GM12878 (cell line): ENCODE measurements around the gene GPR173. TPM values are rescaled to one million over a fixed set of nuclear protein-coding genes. Genes with fewer than 3 reads are reported as not detected.

Experiments
- ATAC-seq: fragments of 200-7000 bp; cut with Tn5 transposase; 3 replicates; pipeline ENCODE4 v1.9.1; 2020; ENCODE audit warnings: mild to moderate bottlenecking, moderate library complexity
- BruUV-seq: library from RNA; stranded (reverse); fragments of 400-500 nt; replicated peaks from 2 replicates; lab custom pipeline; 2021; lab: Mats Ljungman, UMichigan
- CTCF ChIA-PET: fragments of 300-600 bp; sonication (Branson Sonifier 250); formaldehyde crosslinking; extraction: SDS; loops from one replicate; lab custom pipeline; 2021; ENCODE audit warnings: inconsistent platforms; lab: Yijun Ruan, JAX
- POLR2A ChIA-PET: fragments of 350-600 bp; formaldehyde crosslinking; extraction: SDS; loops from one replicate; lab custom pipeline; 2021; ENCODE audit warnings: inconsistent platforms; lab: Charles Lee
- RAD21 ChIA-PET: fragments of 300-600 bp; sonication (Branson Sonifier 250); formaldehyde crosslinking; loops from one replicate; lab custom pipeline; 2023; ENCODE audit warnings: antibody characterized with exemption; ENCODE audit not compliant: unreplicated experiment; lab: Charles Lee
- SMC1A ChIA-PET: fragments of 300-600 bp; sonication (Branson Sonifier 250); formaldehyde crosslinking; loops from one replicate; lab custom pipeline; 2023; ENCODE audit not compliant: unreplicated experiment, uncharacterized antibody; lab: Charles Lee
- DNase-seq: peaks from one replicate; pipeline ENCODE4 v3.0.0-alpha.2; 2011; ENCODE audit warnings: low read depth, low spot score
- FAIRE-seq: peaks from 3 replicates; lab custom pipeline; 2011; peaks lifted over from hg19 to GRCh38; lab: Jason Lieb, UNC
- H2AFZ ChIP-seq: 2 replicates; pipeline ENCODE4 v1.6.0; 2011; ENCODE audit warnings: low read depth, low read length, control low read depth; ENCODE audit not compliant: control insufficient read depth
- H3K27ac ChIP-seq: 2 replicates; pipeline ENCODE4 v1.5.1; 2011; ENCODE audit warnings: control low read depth; ENCODE audit not compliant: control insufficient read depth, insufficient read depth
- H3K27me3 ChIP-seq, 2 experiments: replicated peaks in 1 of 2; 2 replicates each; pipeline versions ENCODE4 v1.6.0 to v1.6.1; 2011; ENCODE audit warnings: low read length in 1 of 2; ENCODE audit not compliant: control insufficient read depth in 2 of 2, insufficient read depth in 2 of 2
- H3K36me3 ChIP-seq, 2 experiments: 2 replicates each; pipeline ENCODE4 v1.5.1; 2011; ENCODE audit warnings: low read length in 1 of 2; ENCODE audit not compliant: control insufficient read depth in 2 of 2, insufficient read depth in 2 of 2
- H3K4me1 ChIP-seq: 2 replicates; pipeline ENCODE4 v1.6.1; 2011; ENCODE audit warnings: mild to moderate bottlenecking, low read length, moderate library complexity, mixed read lengths; ENCODE audit not compliant: control insufficient read depth, insufficient read depth
- H3K4me2 ChIP-seq: 2 replicates; pipeline ENCODE4 v1.6.0; 2011; ENCODE audit warnings: control low read depth; ENCODE audit not compliant: control insufficient read depth, insufficient read depth
- H3K4me3 ChIP-seq: fragments of 200-600 bp; sonication (generic); 2 replicates; pipeline ENCODE4 v1.5.1; 2016
- H3K79me2 ChIP-seq: 2 replicates; pipeline ENCODE4 v1.6.0; 2011; ENCODE audit warnings: low read length; ENCODE audit not compliant: control insufficient read depth, insufficient read depth
- H3K9ac ChIP-seq: 2 replicates; pipeline ENCODE4 v1.8.0; 2011; ENCODE audit warnings: low read length, control low read depth, mixed read lengths; ENCODE audit not compliant: control insufficient read depth, insufficient read depth
- H3K9me3 ChIP-seq: replicated peaks from 3 replicates; pipeline ENCODE4 v1.5.1; 2011; ENCODE audit warnings: mild to moderate bottlenecking, low read length; ENCODE audit not compliant: control insufficient read depth, insufficient read depth
- H4K20me1 ChIP-seq: 2 replicates; pipeline ENCODE4 v1.6.0; 2011; ENCODE audit not compliant: control insufficient read depth, insufficient read depth
- CBFB ChIP-seq: IDR thresholded peaks from 2 replicates; pipeline ENCODE4 v1.6.1; 2016; ENCODE audit warnings: antibody characterized with exemption, low read depth
- LARP7 ChIP-seq: fragments of 450-650 bp; IDR thresholded peaks from 2 replicates; pipeline ENCODE4 v1.6.1; 2017; ENCODE audit warnings: mild to moderate bottlenecking
- RCOR1 ChIP-seq: conservative IDR thresholded peaks from 2 replicates; pipeline ENCODE4 v1.6.1; 2012; ENCODE audit warnings: low read depth, low read length, improper control_type of control experiment
- RFX5 ChIP-seq: IDR thresholded peaks from 2 replicates; pipeline ENCODE4 v1.6.1; 2011; ENCODE audit warnings: low read depth, low read length, improper control_type of control experiment
- SMARCA5 ChIP-seq: fragments of 450-650 bp; IDR thresholded peaks from 2 replicates; pipeline ENCODE4 v1.6.1; 2017; ENCODE audit warnings: mild to moderate bottlenecking
- WGBS: methylation state at CpG from one replicate; pipeline ENCODE4 v1.1.6; 2016; ENCODE audit warnings: low lambda C conversion rate; ENCODE audit not compliant: insufficient replicate concordance, insufficient coverage; ENCODE audit errors: missing lambda C conversion rate; 5-methylcytosine and 5-hydroxymethylcytosine counted together
- in situ Hi-C: fragments of 300-500 bp; cut with MboI; formaldehyde crosslinking; loops from 9 replicates; pipeline ENCODE4 v1.14.3; 2018; ENCODE audit warnings: mixed read lengths
- intact Hi-C: fragments of 100-400 bp; cut with micrococcal nuclease; formaldehyde crosslinking; loops from one replicate; pipeline ENCODE4 v1.14.2; 2022; ENCODE audit not compliant: unreplicated experiment
- polyA plus RNA-seq, 11 experiments: library from polyadenylated mRNA; depleted of rRNA in 4 of 11; unstranded in 6 of 11; stranded (reverse) in 5 of 11; fragments of >200 nt; fragmentation: Nextera tagmentation in 4 of 11; fragmentation: Illumina TruSeq in 1 of 11; extraction: Ambion mirVana in 4 of 11; extraction: Trizol in 1 of 11; gene quantifications; 1 replicate in 1 of 11; 2 replicates in 10 of 11; pipeline versions ENCODE4 v1.2.1 to v1.2.3, GENCODE V29; 2011 to 2016; ENCODE audit warnings: inconsistent platforms in 2 of 11, missing spikeins in 2 of 11, low read depth in 1 of 11
- total RNA-seq, 4 experiments: library from RNA; depleted of rRNA in 3 of 4; stranded (reverse); fragments of >200 nt in 3 of 4; fragmentation: Illumina TruSeq in 1 of 4; extraction: Trizol in 1 of 4; gene quantifications; 2 replicates each; pipeline versions ENCODE4 v1.2.1 to v1.2.3, GENCODE V29; 2013 to 2021
- TF ChIP-seq, protein P1 (sequence below): fragments of 450-650 bp; IDR thresholded peaks from 2 replicates; pipeline ENCODE4 v1.6.1; 2016; ENCODE audit warnings: mild to moderate bottlenecking, moderate library complexity, borderline replicate concordance

GPR173 gene
- total and polyA plus RNA-seq, 10 of the 15 experiments (the other 5 are each of a cell fraction or from before 2014, with no cell fraction given): 0.04 to 0.24 (median 0.12) TPM; not detected in 4

DNA sequence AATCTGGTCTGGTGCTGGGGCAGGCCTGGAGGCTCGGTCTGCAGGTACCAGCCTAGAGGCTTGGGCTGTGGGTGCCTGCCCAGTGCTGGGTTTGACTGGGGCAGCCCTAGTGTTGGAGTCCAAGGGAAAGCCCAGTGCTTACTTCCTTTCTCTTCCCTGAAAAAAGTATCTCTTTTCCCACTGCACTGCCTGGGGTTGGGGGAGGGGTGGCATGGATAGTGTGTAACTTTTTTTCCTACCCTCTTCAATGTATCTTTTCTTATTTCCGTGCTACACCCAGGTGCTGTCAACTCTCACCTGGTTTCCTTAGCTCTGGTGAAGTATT is 66.9 kb downstream of the GPR173 start:
- Histone ChIP-seq H3K9ac (no peak overlapping the region), H3K27me3 (no peaks in the 10 kb centered on the region), H3K4me2 (no peak overlapping the region), H3K79me2 (no peaks in the 10 kb centered on the region), H3K36me3 (no peaks in the 10 kb centered on the region; a peak in 1 of 4 replicates), H3K4me1 (no peaks in the 10 kb centered on the region), H4K20me1 (no peaks in the 10 kb centered on the region), H3K9me3 (no peaks in the 10 kb centered on the region), H2AFZ (no peak overlapping the region), H3K4me3 (no peak overlapping the region), H3K27ac (peak overlapping the region; percentile 39)
- in situ Hi-C loops: no loop called here
- WGBS: 58% methylated on average over 2 of the region's 2 CpGs
- intact Hi-C loops: no loop called here
- BruUV-seq: no TSS peak
- ChIA-PET SMC1A (no interaction called here), POLR2A (no interaction called here), RAD21 (no interaction called here), CTCF (no interaction called here)
- no peak for FAIRE-seq
- DNase-seq: no peak
- no peak for ATAC-seq
- TF ChIP-seq, protein P1, sequence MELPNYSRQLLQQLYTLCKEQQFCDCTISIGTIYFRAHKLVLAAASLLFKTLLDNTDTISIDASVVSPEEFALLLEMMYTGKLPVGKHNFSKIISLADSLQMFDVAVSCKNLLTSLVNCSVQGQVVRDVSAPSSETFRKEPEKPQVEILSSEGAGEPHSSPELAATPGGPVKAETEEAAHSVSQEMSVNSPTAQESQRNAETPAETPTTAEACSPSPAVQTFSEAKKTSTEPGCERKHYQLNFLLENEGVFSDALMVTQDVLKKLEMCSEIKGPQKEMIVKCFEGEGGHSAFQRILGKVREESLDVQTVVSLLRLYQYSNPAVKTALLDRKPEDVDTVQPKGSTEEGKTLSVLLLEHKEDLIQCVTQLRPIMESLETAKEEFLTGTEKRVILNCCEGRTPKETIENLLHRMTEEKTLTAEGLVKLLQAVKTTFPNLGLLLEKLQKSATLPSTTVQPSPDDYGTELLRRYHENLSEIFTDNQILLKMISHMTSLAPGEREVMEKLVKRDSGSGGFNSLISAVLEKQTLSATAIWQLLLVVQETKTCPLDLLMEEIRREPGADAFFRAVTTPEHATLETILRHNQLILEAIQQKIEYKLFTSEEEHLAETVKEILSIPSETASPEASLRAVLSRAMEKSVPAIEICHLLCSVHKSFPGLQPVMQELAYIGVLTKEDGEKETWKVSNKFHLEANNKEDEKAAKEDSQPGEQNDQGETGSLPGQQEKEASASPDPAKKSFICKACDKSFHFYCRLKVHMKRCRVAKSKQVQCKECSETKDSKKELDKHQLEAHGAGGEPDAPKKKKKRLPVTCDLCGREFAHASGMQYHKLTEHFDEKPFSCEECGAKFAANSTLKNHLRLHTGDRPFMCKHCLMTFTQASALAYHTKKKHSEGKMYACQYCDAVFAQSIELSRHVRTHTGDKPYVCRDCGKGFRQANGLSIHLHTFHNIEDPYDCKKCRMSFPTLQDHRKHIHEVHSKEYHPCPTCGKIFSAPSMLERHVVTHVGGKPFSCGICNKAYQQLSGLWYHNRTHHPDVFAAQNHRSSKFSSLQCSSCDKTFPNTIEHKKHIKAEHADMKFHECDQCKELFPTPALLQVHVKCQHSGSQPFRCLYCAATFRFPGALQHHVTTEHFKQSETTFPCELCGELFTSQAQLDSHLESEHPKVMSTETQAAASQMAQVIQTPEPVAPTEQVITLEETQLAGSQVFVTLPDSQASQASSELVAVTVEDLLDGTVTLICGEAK: no peak
- no peak for TF ChIP-seq RFX5
- no peak for TF ChIP-seq SMARCA5
- TF ChIP-seq LARP7: no peak
- TF ChIP-seq CBFB: no peak
- no peak for TF ChIP-seq RCOR1
